ENCODE data around the gene KRT15.

KRT15 gene

DNA sequence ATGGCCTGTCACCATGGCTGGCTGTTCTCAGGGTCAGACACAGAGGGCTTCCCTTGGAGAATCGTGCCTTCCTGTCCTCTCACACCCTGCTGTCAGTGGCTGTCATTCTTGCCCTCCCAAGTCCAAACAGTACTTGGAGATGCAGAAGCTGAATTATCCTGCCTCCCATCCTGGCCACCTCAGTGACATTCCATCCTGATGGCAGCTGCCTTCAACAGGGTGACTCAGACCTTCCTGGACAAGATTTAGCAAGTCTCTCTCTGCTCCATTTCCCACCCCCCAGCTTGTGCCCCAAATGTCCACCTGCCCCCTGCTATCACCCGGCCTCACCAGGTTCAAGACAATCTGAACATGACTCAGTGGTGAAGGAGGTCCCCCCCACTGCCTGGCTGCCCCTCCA, 24.2 kb downstream of the KRT15 start:
- Histone ChIP-seq H3K14ac (ENCODE audit: low read length in 2 of 2) (peak overlapping the region in 1 of 2 experiments; percentile 72), H3K4me2 (ENCODE audit: low read length, poor library complexity, severe bottlenecking) (no peak overlapping the region), H2AFZ (ENCODE audit: low read depth, low read length) (no peak overlapping the region), H2BK12ac (ENCODE audit: low read length in 2 of 2) (peak overlapping the region; percentile 44 to 75), H3K18ac (ENCODE audit: low read depth in 1 of 2, low read length in 2 of 2) (peak overlapping the region; percentile 16 to 34), H2BK120ac (ENCODE audit: low read depth, low read length) (no peak overlapping the region), H2BK5ac (ENCODE audit: low read depth, low read length, poor library complexity, severe bottlenecking) (no peak overlapping the region), H3K9ac (ENCODE audit: low read length) (no peak overlapping the region), H3K27me3 (ENCODE audit: control insufficient read depth in 1 of 2, insufficient read depth in 1 of 2, low read length in 2 of 2) (no peaks in the 10 kb centered on the region), H3K4ac (ENCODE audit: low read depth in 1 of 2, low read length in 2 of 2) (peak overlapping the region in 1 of 2 experiments; percentile 73), H3K4me1 (ENCODE audit: control insufficient read depth, insufficient read depth, low read depth, low read length) (peaks cover 18% of the 10 kb centered on the region), H3K23ac (ENCODE audit: low read length in 2 of 2) (no peak overlapping the region), H3K27ac (ENCODE audit: low read length, poor library complexity, severe bottlenecking) (no peak overlapping the region), H2AK5ac (ENCODE audit: low read length, severe bottlenecking) (peak overlapping the region; percentile 11), H3K4me3 (ENCODE audit: insufficient read depth in 1 of 2, low read depth in 1 of 2, low read length in 2 of 2) (no peak overlapping the region), H2BK15ac (ENCODE audit: low read depth, poor library complexity, severe bottlenecking) (no peak overlapping the region), H3K79me1 (replicated peaks; ENCODE audit: low read length, poor library complexity, severe bottlenecking) (no peaks in the 10 kb centered on the region), H4K8ac (ENCODE audit: low read length) (no peak overlapping the region), H3K36me3 (ENCODE audit: control insufficient read depth in 1 of 2, insufficient read depth in 2 of 2, low read depth in 1 of 2, low read length in 2 of 2) (no peaks in the 10 kb centered on the region), H3K9me3 (ENCODE audit: control insufficient read depth, low read length) (no peaks in the 10 kb centered on the region), H4K91ac (ENCODE audit: low read length) (peak overlapping the region; percentile 44)
- peak; percentile 37 for DNase-seq
- 50% methylated on average over 2 of the region's 2 CpGs for WGBS

- Histone ChIP-seq H3K14ac (ENCODE audit: low read length in 2 of 2) (peak overlapping the region in 1 of 2 experiments; percentile 37), H3K4ac (ENCODE audit: low read depth in 1 of 2, low read length in 2 of 2) (peak overlapping the region in 1 of 2 experiments; percentile 60), H3K27me3 (ENCODE audit: control insufficient read depth in 1 of 2, insufficient read depth in 1 of 2, low read length in 2 of 2) (no peaks in the 10 kb centered on the region), H3K4me1 (ENCODE audit: control insufficient read depth, insufficient read depth, low read depth, low read length) (peaks cover 19% of the 10 kb centered on the region), H2BK5ac (ENCODE audit: low read depth, low read length, poor library complexity, severe bottlenecking) (no peak overlapping the region), H3K36me3 (ENCODE audit: control insufficient read depth in 1 of 2, insufficient read depth in 2 of 2, low read depth in 1 of 2, low read length in 2 of 2) (no peaks in the 10 kb centered on the region), H3K4me3 (ENCODE audit: insufficient read depth in 1 of 2, low read depth in 1 of 2, low read length in 2 of 2) (no peak overlapping the region), H3K18ac (ENCODE audit: low read depth in 1 of 2, low read length in 2 of 2) (peak overlapping the region; percentile 49 to 88), H2BK15ac (ENCODE audit: low read depth, poor library complexity, severe bottlenecking) (no peak overlapping the region), H2AFZ (ENCODE audit: low read depth, low read length) (no peak overlapping the region), H3K23ac (ENCODE audit: low read length in 2 of 2) (no peak overlapping the region), H3K27ac (ENCODE audit: low read length, poor library complexity, severe bottlenecking) (no peak overlapping the region), H4K91ac (ENCODE audit: low read length) (peak overlapping the region; percentile 65), H3K79me1 (replicated peaks; ENCODE audit: low read length, poor library complexity, severe bottlenecking) (no peaks in the 10 kb centered on the region), H4K8ac (ENCODE audit: low read length) (peak overlapping the region; percentile 88), H2BK120ac (ENCODE audit: low read depth, low read length) (peak overlapping the region; percentile 59), H3K4me2 (ENCODE audit: low read length, poor library complexity, severe bottlenecking) (no peak overlapping the region), H2BK12ac (ENCODE audit: low read length in 2 of 2) (peak overlapping the region; percentile 33 to 64), H2AK5ac (ENCODE audit: low read length, severe bottlenecking) (no peak overlapping the region), H3K9me3 (ENCODE audit: control insufficient read depth, low read length) (no peaks in the 10 kb centered on the region), H3K9ac (ENCODE audit: low read length) (no peak overlapping the region)
- 48% methylated on average over 3 of the region's 4 CpGs for WGBS
- peak; percentile 67 for DNase-seq
These were observed 25.9 kb downstream of the KRT15 start for GRCh38 chr17:41492771-41493170.

- H2BK15ac ChIP-seq (ENCODE audit: low read depth, poor library complexity, severe bottlenecking): no peak overlapping the region
- DNase-seq: peak; percentile 77
- WGBS: 41% methylated on average over 6 of the region's 6 CpGs
- no peak overlapping the region for H3K4ac ChIP-seq (ENCODE audit: low read depth in 1 of 2, low read length in 2 of 2)
- no peak overlapping the region for H2AFZ ChIP-seq (ENCODE audit: low read depth, low read length)
- no peaks in the 10 kb centered on the region for H3K36me3 ChIP-seq (ENCODE audit: control insufficient read depth in 1 of 2, insufficient read depth in 2 of 2, low read depth in 1 of 2, low read length in 2 of 2)
- H2BK120ac ChIP-seq (ENCODE audit: low read depth, low read length): no peak overlapping the region
- H3K27ac ChIP-seq (ENCODE audit: low read length, poor library complexity, severe bottlenecking): no peak overlapping the region
- peak overlapping the region; percentile 88 for H4K8ac ChIP-seq (ENCODE audit: low read length)
- H3K4me3 ChIP-seq (ENCODE audit: insufficient read depth in 1 of 2, low read depth in 1 of 2, low read length in 2 of 2): no peak overlapping the region
- no peaks in the 10 kb centered on the region for H3K9me3 ChIP-seq (ENCODE audit: control insufficient read depth, low read length)
- peak overlapping the region; percentile 40 for H4K91ac ChIP-seq (ENCODE audit: low read length)
- peaks cover 19% of the 10 kb centered on the region for H3K4me1 ChIP-seq (ENCODE audit: control insufficient read depth, insufficient read depth, low read depth, low read length)
- H3K9ac ChIP-seq (ENCODE audit: low read length): no peak overlapping the region
- H3K79me1 ChIP-seq (replicated peaks; ENCODE audit: low read length, poor library complexity, severe bottlenecking): no peaks in the 10 kb centered on the region
- peak overlapping the region; percentile 51 to 64 for H2BK12ac ChIP-seq (ENCODE audit: low read length in 2 of 2)
- peaks cover 0 to 4% of the 10 kb centered on the region in 2 experiments for H3K27me3 ChIP-seq (ENCODE audit: control insufficient read depth in 1 of 2, insufficient read depth in 1 of 2, low read length in 2 of 2)
- no peak overlapping the region for H3K23ac ChIP-seq (ENCODE audit: low read length in 2 of 2)
- H2BK5ac ChIP-seq (ENCODE audit: low read depth, low read length, poor library complexity, severe bottlenecking): no peak overlapping the region
- H3K14ac ChIP-seq (ENCODE audit: low read length in 2 of 2): no peak overlapping the region
- no peak overlapping the region for H3K4me2 ChIP-seq (ENCODE audit: low read length, poor library complexity, severe bottlenecking)
- H3K18ac ChIP-seq (ENCODE audit: low read depth in 1 of 2, low read length in 2 of 2): peak overlapping the region in 1 of 2 experiments; percentile 73
- H2AK5ac ChIP-seq (ENCODE audit: low read length, severe bottlenecking): no peak overlapping the region
These were observed 26.3 kb downstream of the KRT15 start for GRCh38 chr17:41492351-41492750.

GRCh38 chr17:41491476-41491875, 27.2 kb downstream of the KRT15 start:
- H3K14ac ChIP-seq (ENCODE audit: low read length in 2 of 2): no peak overlapping the region
- peak overlapping the region in 1 of 2 experiments; percentile 45 for H3K4ac ChIP-seq (ENCODE audit: low read depth in 1 of 2, low read length in 2 of 2)
- no peak overlapping the region for H3K9ac ChIP-seq (ENCODE audit: low read length)
- H3K36me3 ChIP-seq (ENCODE audit: control insufficient read depth in 1 of 2, insufficient read depth in 2 of 2, low read depth in 1 of 2, low read length in 2 of 2): no peaks in the 10 kb centered on the region
- no peak overlapping the region for H2AFZ ChIP-seq (ENCODE audit: low read depth, low read length)
- H2BK120ac ChIP-seq (ENCODE audit: low read depth, low read length): peak overlapping the region; percentile 38
- no peak overlapping the region for H3K4me3 ChIP-seq (ENCODE audit: insufficient read depth in 1 of 2, low read depth in 1 of 2, low read length in 2 of 2)
- H2BK15ac ChIP-seq (ENCODE audit: low read depth, poor library complexity, severe bottlenecking): no peak overlapping the region
- peaks cover 0 to 12% of the 10 kb centered on the region in 2 experiments for H3K27me3 ChIP-seq (ENCODE audit: control insufficient read depth in 1 of 2, insufficient read depth in 1 of 2, low read length in 2 of 2)
- no peak overlapping the region for H2AK5ac ChIP-seq (ENCODE audit: low read length, severe bottlenecking)
- no peak overlapping the region for H3K23ac ChIP-seq (ENCODE audit: low read length in 2 of 2)
- H3K9me3 ChIP-seq (ENCODE audit: control insufficient read depth, low read length): no peaks in the 10 kb centered on the region
- no peak for DNase-seq
- H3K4me2 ChIP-seq (ENCODE audit: low read length, poor library complexity, severe bottlenecking): no peak overlapping the region
- no peak overlapping the region for H4K8ac ChIP-seq (ENCODE audit: low read length)
- H2BK12ac ChIP-seq (ENCODE audit: low read length in 2 of 2): peak overlapping the region; percentile 26 to 59
- H3K4me1 ChIP-seq (ENCODE audit: control insufficient read depth, insufficient read depth, low read depth, low read length): peaks cover 14% of the 10 kb centered on the region
- no peaks in the 10 kb centered on the region for H3K79me1 ChIP-seq (replicated peaks; ENCODE audit: low read length, poor library complexity, severe bottlenecking)
- no peak overlapping the region for H3K27ac ChIP-seq (ENCODE audit: low read length, poor library complexity, severe bottlenecking)
- H2BK5ac ChIP-seq (ENCODE audit: low read depth, low read length, poor library complexity, severe bottlenecking): no peak overlapping the region
- H4K91ac ChIP-seq (ENCODE audit: low read length): peak overlapping the region; percentile 93
- no peak overlapping the region for H3K18ac ChIP-seq (ENCODE audit: low read depth in 1 of 2, low read length in 2 of 2)
- 96% methylated on average over 2 of the region's 2 CpGs for WGBS
